Measurements from ENCODE around the gene GPANK1. TPM values are rescaled to one million over a fixed set of nuclear protein-coding genes. Genes with fewer than 3 reads are reported as not detected.
A peak's percentile ranks its signal among the peaks of the same experiment; 100 is the strongest.

The GPANK1 gene
- total and polyA plus RNA-seq, 9 of the 15 experiments (the other 6 are each of a cell fraction or from before 2014, with no cell fraction given) = 32.2 to 111 (median 46.3) TPM

DNA sequence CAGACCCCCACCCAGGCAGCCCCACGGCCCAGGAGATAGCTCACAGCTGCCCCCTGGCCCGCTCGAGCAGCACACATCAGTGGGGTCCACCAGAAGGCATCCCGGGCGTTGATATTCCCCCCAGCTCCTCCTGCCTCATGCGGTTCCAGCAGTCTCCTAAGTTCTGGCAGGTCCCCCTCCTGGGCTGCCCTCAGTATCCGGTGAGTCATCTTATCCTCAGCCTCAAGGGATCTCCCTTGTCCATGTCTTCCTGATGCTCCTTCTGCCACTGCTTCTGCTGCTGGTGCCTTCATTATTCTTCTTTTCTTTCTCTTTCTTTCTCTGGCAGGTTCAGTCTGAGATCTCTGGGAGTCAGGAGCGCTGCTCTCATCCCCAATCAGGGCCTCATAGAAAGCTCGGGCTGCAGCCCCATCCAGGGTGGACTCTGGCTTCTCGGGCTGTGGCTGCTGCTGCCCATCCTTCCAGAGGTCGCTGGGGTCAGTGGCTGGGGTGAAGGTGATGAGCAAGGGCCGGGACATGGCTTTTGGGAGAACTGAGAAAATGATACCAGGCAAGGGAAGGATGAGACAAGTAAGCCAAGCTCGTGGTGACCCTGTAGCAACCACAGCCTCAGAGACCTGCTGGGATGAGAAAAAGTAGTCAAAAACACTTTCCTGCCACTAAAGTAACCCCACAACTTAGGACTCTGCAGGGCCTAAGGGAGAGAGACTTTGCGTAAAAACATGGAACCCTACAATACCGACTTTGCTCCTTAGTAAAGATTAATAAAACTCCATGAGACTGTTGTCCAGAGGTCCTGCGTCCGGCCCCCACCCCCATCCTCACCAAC lies 622 bp downstream of the GPANK1 start (continued):
- TF ChIP-seq MAZ (CRISPR knock-in tag; conservative IDR thresholded peaks at IDR 0.05 in 1 of 2, IDR thresholded peaks at IDR 0.05 in 1 of 2) (peak in 1 of 2 experiments; percentile 89; a peak in 2 of 4 replicates), COPS2 (conservative IDR thresholded peaks at IDR 0.05) (no peak), HINFP (tag; conservative IDR thresholded peaks at IDR 0.05; ENCODE audit: low read depth) (no peak), ZNF644 (tag; IDR thresholded peaks at IDR 0.05; ENCODE audit: low read depth) (no peak), TAF15 (IDR thresholded peaks at IDR 0.05; ENCODE audit: low read depth, low read length) (no peak), BDP1 (IDR thresholded peaks at IDR 0.05; ENCODE audit: insufficient read depth, insufficient read length) (no peak), HMG20B (CRISPR knock-in tag; IDR thresholded peaks at IDR 0.05) (no peak), FOXO4 (CRISPR knock-in tag; IDR thresholded peaks at IDR 0.05) (peak; percentile 48; the same call in 1 of the 2 replicates), MEIS2 (IDR thresholded peaks at IDR 0.05; ENCODE audit: partially characterized antibody) (no peak), ZNF217 (CRISPR knock-in tag; IDR thresholded peaks at IDR 0.05) (no peak), SMARCA5 (IDR thresholded peaks at IDR 0.05) (peak; percentile 74), IRF9 (tag; IDR thresholded peaks at IDR 0.05) (no peak), JUN (IDR thresholded peaks at IDR 0.05; ENCODE audit: borderline replicate concordance, low read depth, low read length) (peak; percentile 99), JUN (CRISPR knock-in tag; IDR thresholded peaks at IDR 0.05; ENCODE audit: borderline replicate concordance) (peak; percentile 73; the same call in 1 of the 2 replicates), ELF4 (CRISPR knock-in tag; IDR thresholded peaks at IDR 0.05) (0 out of 2 replicates have a peak, but pooled peaks have one; percentile 10), DMBX1 (CRISPR knock-in tag; IDR thresholded peaks at IDR 0.05; ENCODE audit: borderline replicate concordance) (no peak; the same call in 1 of the 2 replicates), XRCC3 (IDR thresholded peaks at IDR 0.05) (no peak), ATF7 (IDR thresholded peaks at IDR 0.05) (peak; percentile 55; the same call in 1 of the 2 replicates)
- TF ChIP-seq, protein P1, sequence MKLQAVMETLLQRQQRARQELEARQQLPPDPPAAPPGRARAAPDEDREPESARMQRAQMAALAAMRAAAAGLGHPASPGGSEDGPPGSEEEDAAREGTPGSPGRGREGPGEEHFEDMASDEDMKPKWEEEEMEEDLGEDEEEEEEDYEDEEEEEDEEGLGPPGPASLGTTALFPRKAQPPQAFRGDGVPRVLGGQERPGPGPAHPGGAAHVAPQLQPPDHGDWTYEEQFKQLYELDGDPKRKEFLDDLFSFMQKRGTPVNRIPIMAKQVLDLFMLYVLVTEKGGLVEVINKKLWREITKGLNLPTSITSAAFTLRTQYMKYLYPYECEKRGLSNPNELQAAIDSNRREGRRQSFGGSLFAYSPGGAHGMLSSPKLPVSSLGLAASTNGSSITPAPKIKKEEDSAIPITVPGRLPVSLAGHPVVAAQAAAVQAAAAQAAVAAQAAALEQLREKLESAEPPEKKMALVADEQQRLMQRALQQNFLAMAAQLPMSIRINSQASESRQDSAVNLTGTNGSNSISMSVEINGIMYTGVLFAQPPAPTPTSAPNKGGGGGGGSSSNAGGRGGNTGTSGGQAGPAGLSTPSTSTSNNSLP (IDR thresholded peaks at IDR 0.05; ENCODE audit: borderline replicate concordance, low read depth, low read length) = no peak
- TF ChIP-seq, protein P2, sequence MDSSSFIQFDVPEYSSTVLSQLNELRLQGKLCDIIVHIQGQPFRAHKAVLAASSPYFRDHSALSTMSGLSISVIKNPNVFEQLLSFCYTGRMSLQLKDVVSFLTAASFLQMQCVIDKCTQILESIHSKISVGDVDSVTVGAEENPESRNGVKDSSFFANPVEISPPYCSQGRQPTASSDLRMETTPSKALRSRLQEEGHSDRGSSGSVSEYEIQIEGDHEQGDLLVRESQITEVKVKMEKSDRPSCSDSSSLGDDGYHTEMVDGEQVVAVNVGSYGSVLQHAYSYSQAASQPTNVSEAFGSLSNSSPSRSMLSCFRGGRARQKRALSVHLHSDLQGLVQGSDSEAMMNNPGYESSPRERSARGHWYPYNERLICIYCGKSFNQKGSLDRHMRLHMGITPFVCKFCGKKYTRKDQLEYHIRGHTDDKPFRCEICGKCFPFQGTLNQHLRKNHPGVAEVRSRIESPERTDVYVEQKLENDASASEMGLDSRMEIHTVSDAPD (CRISPR knock-in tag; IDR thresholded peaks at IDR 0.05) = no peak
